HG03280 (cell line): ENCODE results near the gene OR4C46.
"Not testable (repeated sequence)": the region's sequence is repeated elsewhere in the genome, so short reads cannot be mapped to it uniquely, and the experiment has no call there.

ENCODE experiments used
- ATAC-seq: cut with Tn5 transposase; IDR thresholded peaks from one replicate; pipeline ENCODE4 v1.9.1; 2021; ENCODE audit warnings: mild to moderate bottlenecking, moderate library complexity; ENCODE audit not compliant: unreplicated experiment

The OR4C46 gene

DNA sequence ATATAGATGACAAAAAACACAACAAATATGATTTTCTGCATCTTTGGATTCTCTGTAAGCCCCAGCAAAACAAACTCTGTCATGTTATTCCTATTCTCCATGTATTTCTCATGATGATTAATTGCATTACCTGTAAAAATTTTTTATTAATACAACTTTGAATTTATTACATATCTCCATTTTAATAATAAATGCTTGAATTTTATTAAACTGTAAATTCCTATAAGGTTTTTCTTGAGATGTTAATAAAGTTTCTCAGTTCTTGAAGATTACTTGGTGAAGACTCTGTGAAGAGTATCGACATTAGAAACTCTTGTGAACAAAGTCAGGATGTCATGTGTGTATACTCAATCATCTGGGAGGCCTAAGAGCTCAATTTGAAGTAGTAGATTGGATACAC is at the start of gene OR4C46:
Gene OR4C46, minus strand, starts transcription at position 101 of the 400 bp plus-strand sequence. Its CDS starts 0 bp downstream, at position 101.
- ATAC-seq: no peak

DNA sequence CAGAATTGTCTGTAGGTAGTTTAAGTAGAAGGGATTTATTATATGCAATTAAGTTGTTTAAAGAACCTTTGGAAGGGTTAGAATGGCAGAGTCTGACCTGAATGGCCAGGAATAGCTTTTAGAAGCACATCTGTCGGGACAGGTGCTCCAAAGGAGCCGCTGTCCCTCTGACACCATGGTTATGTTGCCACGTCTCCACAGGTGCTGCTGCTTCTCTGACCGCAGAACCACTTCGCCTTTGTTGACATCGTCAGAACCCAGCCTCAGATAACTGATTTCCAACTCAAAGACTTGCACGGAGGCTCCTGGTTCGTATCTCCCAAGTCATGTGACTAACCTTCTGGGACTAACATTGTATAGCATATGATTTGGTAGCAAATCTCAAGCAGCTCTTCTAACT is 41.8 kb upstream of the OR4C46 start:
- ATAC-seq: not testable (repeated sequence)

DNA sequence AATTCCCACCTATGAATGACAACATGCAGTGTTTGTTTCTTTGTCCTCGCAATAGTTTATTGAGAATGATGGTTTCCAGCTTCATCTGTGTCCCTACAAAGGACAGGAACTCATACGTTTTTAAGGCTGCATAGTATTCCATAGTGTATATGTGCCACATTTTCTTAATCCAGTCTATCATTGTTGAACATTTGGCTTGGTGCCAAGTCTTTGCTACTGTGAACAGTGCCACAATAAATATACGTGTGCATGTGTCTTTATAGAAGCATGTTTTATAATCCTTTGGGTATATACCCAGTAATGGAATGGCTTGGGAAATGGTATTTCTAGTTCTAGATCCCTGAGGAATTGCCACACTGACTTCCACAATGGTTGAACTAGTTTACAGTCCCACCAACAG is 42.4 kb downstream of the OR4C46 start:
- not testable (repeated sequence) for ATAC-seq

DNA sequence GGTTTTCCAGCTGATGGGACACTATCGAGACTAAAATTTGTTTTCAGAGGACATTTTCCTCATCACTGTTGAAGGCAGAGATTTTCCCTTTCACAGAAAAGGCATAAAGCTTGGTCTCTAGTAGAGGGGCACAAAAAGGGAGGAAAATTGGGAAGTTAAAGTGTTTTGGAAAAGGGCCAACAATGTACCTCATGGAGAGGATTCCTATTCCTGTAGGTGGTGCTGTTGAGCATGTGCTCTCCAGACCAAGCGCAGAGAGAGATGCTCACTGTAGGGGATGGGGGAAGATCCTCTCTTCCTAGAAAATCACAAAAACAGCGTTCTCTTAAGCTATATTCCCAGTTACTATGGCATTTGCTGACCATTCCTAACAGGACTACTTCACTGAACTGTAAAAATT is 44.9 kb downstream of the OR4C46 start:
- no peak for ATAC-seq

DNA sequence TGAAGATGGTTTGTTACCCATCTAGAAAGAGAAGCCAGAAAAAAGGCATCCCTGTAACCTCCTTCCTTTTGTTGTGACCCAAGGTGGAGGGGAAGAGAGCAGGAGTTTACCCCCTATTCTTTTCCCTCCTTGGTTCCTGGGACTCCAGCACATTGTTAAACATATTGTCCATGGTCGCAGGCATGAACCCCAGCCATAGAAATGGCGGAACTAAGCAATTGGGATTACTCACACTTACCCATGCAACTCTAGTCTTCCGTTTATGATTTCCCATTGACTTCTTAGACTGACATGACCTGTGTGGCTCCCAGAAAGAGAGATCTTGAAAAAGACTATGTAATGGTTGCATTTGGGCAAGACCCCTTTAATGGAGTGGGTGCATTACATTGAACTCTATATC is 45.4 kb downstream of the OR4C46 start:
- no peak for ATAC-seq
